DOHH2 (cell line): Measurements from ENCODE around the gene MTHFR.

Experiments
- EZH2phosphoT487 ChIP-seq: fragments of 200-600 bp; sonication (generic); IDR thresholded peaks from 2 replicates; pipeline ENCODE4 v1.6.1; 2017; ENCODE audit warnings: borderline replicate concordance, mild to moderate bottlenecking, antibody characterized with exemption, low read length, moderate library complexity, mixed read lengths
- TF ChIP-seq, protein P1 (sequence below): fragments of 200-600 bp; sonication (generic); IDR thresholded peaks from one replicate; pipeline ENCODE4 v1.5.1; 2014; ENCODE audit warnings: antibody characterized with exemption, mild to moderate bottlenecking, low read depth, low read length; ENCODE audit not compliant: poor library complexity, severe bottlenecking

DNA sequence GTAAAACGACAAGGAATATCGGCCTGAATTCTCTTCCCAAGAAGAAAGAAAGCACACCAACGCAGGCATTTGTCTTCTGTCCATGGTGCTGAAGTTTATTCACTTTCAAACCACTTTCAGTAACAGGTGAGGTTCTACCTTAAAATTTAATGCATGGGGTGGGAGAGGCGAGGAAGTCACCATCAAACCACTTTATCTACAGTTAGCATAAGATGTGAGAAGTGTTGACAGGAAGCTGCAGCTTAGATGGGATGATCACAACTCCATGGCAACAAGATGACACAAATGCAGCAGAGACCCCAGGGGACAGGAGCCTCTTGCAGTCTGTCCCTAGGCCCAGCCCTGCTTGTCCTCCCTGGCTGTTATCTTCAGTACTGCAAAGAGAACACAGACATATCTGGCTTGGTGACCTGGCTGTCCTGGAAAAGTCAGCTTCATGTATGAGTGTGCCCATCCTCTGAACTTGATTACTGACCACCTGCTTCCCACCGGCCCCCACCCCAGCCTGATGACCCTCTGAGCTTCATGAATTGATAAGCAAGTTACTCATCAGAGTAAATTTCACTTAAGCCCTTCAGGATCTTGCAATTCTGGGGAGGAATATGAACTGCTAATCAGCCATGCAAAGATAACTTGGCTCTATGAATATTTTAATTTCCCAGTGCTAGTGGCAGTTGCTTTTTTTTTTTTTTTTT, 40.0 kb upstream of the MTHFR start:
- TF ChIP-seq, protein P1, sequence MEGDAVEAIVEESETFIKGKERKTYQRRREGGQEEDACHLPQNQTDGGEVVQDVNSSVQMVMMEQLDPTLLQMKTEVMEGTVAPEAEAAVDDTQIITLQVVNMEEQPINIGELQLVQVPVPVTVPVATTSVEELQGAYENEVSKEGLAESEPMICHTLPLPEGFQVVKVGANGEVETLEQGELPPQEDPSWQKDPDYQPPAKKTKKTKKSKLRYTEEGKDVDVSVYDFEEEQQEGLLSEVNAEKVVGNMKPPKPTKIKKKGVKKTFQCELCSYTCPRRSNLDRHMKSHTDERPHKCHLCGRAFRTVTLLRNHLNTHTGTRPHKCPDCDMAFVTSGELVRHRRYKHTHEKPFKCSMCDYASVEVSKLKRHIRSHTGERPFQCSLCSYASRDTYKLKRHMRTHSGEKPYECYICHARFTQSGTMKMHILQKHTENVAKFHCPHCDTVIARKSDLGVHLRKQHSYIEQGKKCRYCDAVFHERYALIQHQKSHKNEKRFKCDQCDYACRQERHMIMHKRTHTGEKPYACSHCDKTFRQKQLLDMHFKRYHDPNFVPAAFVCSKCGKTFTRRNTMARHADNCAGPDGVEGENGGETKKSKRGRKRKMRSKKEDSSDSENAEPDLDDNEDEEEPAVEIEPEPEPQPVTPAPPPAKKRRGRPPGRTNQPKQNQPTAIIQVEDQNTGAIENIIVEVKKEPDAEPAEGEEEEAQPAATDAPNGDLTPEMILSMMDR = no peak
- no peak for TF ChIP-seq EZH2phosphoT487
